ENCODE measurements around the gene KLF16. TPM values are rescaled to one million over a fixed set of nuclear protein-coding genes. Genes with fewer than 3 reads are reported as not detected.

Gene KLF16
- total RNA-seq, 1 donor from 2014 or later, result 18.9 TPM

- TF ChIP-seq CTCF (conservative IDR thresholded peaks at IDR 0.05), result no peak
- Mint-ChIP-seq H3K4me3 (no peak overlapping the region), H3K27me3 (ENCODE audit: low read depth) (no peaks in the 10 kb centered on the region), H3K36me3 (ENCODE audit: low read depth) (peaks cover 3% of the 10 kb centered on the region), H3K4me1 (no peaks in the 10 kb centered on the region), H3K27ac (ENCODE audit: unreplicated experiment) (no peak overlapping the region), H3K9me3 (no peaks in the 10 kb centered on the region)
- DNase-seq (ENCODE audit: low read depth, low spot score), result no peak
Measured at GRCh38 chr19:1830568-1830967, 32.8 kb downstream of the KLF16 start.

DNA sequence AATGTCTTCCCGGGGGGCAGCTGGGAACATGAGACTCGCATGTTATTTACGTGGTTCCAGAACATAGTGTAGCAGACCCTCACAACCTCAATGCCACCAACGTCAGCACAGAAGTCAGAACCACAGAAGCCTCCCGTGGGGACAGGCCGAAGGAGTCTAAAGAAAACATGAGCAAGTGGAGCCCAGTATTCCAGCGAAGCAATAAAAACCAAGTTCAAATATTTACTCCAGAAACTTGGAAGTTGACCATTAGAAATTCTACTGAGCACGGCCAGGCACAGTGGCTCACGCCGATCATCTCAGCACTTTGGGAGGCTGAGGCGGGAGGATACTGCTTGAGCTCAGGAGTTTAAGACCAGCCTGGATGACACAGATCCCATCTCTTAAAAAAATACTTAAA lies 33.4 kb downstream of the KLF16 start:
- Mint-ChIP-seq H3K27me3 (ENCODE audit: low read depth) (no peaks in the 10 kb centered on the region), H3K36me3 (ENCODE audit: low read depth) (peaks cover 3% of the 10 kb centered on the region), H3K4me1 (no peaks in the 10 kb centered on the region), H3K27ac (ENCODE audit: unreplicated experiment) (no peak overlapping the region), H3K4me3 (no peak overlapping the region), H3K9me3 (no peaks in the 10 kb centered on the region)
- no peak for DNase-seq (ENCODE audit: low read depth, low spot score)
- TF ChIP-seq CTCF (conservative IDR thresholded peaks at IDR 0.05), result no peak

GRCh38 chr19:1828279-1829238 lies 34.8 kb downstream of the KLF16 start:
- no peaks in the 10 kb centered on the region for H3K27me3 Mint-ChIP-seq (ENCODE audit: low read depth)
- no peak for TF ChIP-seq CTCF (conservative IDR thresholded peaks at IDR 0.05)
- no peaks in the 10 kb centered on the region for H3K9me3 Mint-ChIP-seq
- DNase-seq (ENCODE audit: low read depth, low spot score), result no peak
- peaks cover 3% of the 10 kb centered on the region for H3K36me3 Mint-ChIP-seq (ENCODE audit: low read depth)
- H3K4me3 Mint-ChIP-seq, result no peak overlapping the region
- H3K27ac Mint-ChIP-seq (ENCODE audit: unreplicated experiment), result no peak overlapping the region
- H3K4me1 Mint-ChIP-seq, result no peaks in the 10 kb centered on the region

GRCh38 chr19:1827566-1828278 lies 35.7 kb downstream of the KLF16 start:
- TF ChIP-seq CTCF (conservative IDR thresholded peaks at IDR 0.05), result no peak
- Mint-ChIP-seq H3K36me3 (ENCODE audit: low read depth) (peaks cover 3% of the 10 kb centered on the region), H3K9me3 (no peaks in the 10 kb centered on the region), H3K4me3 (no peak overlapping the region), H3K4me1 (no peaks in the 10 kb centered on the region), H3K27ac (ENCODE audit: unreplicated experiment) (no peak overlapping the region), H3K27me3 (ENCODE audit: low read depth) (no peaks in the 10 kb centered on the region)
- DNase-seq (ENCODE audit: low read depth, low spot score), result no peak

DNA sequence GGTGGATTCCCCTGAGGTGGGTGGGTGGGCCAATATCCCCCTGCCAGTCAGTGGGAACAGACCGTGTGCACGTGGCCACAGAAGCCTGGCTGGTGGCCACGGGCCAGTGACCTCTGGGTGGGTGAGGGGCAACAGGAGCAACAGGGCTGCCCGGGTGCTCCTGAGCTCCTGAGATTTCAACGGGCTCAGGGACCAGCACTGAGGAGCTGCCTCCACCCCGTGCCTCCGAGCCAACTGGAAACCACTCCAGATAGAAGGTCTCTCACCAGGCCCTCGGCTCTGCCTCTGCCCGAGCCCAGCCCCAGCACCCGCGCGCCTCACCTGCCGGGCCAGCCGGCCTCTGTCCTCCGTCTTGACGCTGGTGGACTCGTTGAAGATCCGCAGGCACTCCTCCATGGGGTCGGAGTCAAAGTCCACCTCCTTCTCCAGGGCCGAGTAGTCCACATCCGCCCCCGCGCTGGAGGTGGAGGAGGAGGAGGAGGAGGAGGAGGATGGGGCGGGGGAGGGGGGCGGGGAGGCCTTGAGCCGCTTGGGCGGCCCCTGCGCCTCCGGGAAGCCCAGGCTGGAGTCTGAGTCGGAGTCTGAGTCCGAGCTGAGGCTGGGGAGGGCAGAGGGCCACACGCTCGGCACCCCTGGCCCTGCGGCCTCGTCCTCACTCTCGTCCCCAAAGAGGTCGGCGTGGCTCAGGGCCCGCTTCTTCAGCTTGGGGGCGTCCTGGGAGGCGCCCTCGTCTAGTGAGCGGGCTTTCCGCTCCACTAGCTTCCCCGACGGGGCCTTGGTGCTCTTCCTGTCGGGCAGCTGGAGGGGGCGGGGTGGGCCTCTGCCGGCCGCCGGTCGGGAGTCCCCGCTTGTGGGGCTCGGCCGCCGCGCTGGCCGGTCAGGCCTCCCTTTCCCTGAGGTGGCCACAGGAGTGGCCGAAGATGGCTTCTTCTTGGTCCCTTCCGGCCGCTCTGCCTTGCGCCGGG lies 36.5 kb downstream of the KLF16 start:
- no peaks in the 10 kb centered on the region for H3K9me3 Mint-ChIP-seq
- H3K4me1 Mint-ChIP-seq, result no peaks in the 10 kb centered on the region
- no peak overlapping the region for H3K4me3 Mint-ChIP-seq
- peaks cover 3% of the 10 kb centered on the region for H3K36me3 Mint-ChIP-seq (ENCODE audit: low read depth)
- DNase-seq (ENCODE audit: low read depth, low spot score), result no peak
- H3K27me3 Mint-ChIP-seq (ENCODE audit: low read depth), result no peaks in the 10 kb centered on the region
- no peak for TF ChIP-seq CTCF (conservative IDR thresholded peaks at IDR 0.05)
- no peak overlapping the region for H3K27ac Mint-ChIP-seq (ENCODE audit: unreplicated experiment)
